ENCODE data around the gene EFCAB12. TPM values are rescaled to one million over a fixed set of nuclear protein-coding genes. Genes with fewer than 3 reads are reported as not detected.
A peak's percentile ranks its signal among the peaks of the same experiment; 100 is the strongest.
"Not testable (repeated sequence)": the region's sequence is repeated elsewhere in the genome, so short reads cannot be mapped to it uniquely, and the experiment has no call there.

EFCAB12 gene
- total and polyA plus RNA-seq, 3 experiments from 2014 or later, result 0.21 to 0.40 (median 0.39) TPM

GRCh38 chr3:129398803-129399144, 29.7 kb downstream of the EFCAB12 start:
- peak overlapping the region; percentile 94 for H3K27ac ChIP-seq (ENCODE audit: low read depth, low read length)
- DNase-seq, result peak in 1 of 5 donors; percentile 9

GRCh38 chr3:129393760-129394564, 34.5 kb downstream of the EFCAB12 start:
- H3K4me3 ChIP-seq (ENCODE audit: low read length); CTCF ChIA-PET; H3K9me3 ChIP-seq (ENCODE audit: low read length); H3K27me3 Mint-ChIP-seq; DNase-seq; H3K27ac ChIP-seq (ENCODE audit: low read depth, low read length); H3K9me3 Mint-ChIP-seq; H3K27me3 ChIP-seq (ENCODE audit: insufficient read depth, low read length, poor library complexity, severe bottlenecking); POLR2A ChIA-PET: not testable (repeated sequence)
- H3K36me3 ChIP-seq (ENCODE audit: insufficient read depth, low read length), result peaks cover 10% of the 10 kb centered on the region
- H3K4me1 ChIP-seq (ENCODE audit: insufficient read depth, low read length), result peaks cover 15% of the 10 kb centered on the region
- peaks cover 0 to 81% (median 12%) of the 10 kb centered on the region in 3 donors for H3K36me3 Mint-ChIP-seq
- H3K4me1 Mint-ChIP-seq, result peaks cover 29 to 43% (median 40%) of the 10 kb centered on the region in 3 donors
- peak overlapping the region in 3 of 8 donors; percentile 36 to 89 (median 51) for H3K27ac Mint-ChIP-seq
- H3K4me3 Mint-ChIP-seq, result peak overlapping the region in 2 of 7 donors; percentile 20 to 42

More at GRCh38 chr3:129398803-129399144, 29.7 kb downstream of the EFCAB12 start:
- H3K9me3 ChIP-seq (ENCODE audit: low read length), result no peaks in the 10 kb centered on the region
- no peaks in the 10 kb centered on the region for H3K27me3 Mint-ChIP-seq
- peaks cover 20% of the 10 kb centered on the region for H3K4me1 ChIP-seq (ENCODE audit: insufficient read depth, low read length)
- ChIA-PET POLR2A (no interaction called here), CTCF (interaction anchor here (1.6 to 1.7 kb wide), 2 partner anchors 15 to 207 kb away, joined by 4 to 11 read pairs; no protein-coding TSS in a partner anchor)
- H3K9me3 Mint-ChIP-seq, result no peaks in the 10 kb centered on the region
- peaks cover 0 to 47% (median 4%) of the 10 kb centered on the region in 3 donors for H3K36me3 Mint-ChIP-seq
- no peaks in the 10 kb centered on the region for H3K36me3 ChIP-seq (ENCODE audit: insufficient read depth, low read length)
- peak overlapping the region; percentile 93 to 99 (median 98) for H3K27ac Mint-ChIP-seq
- peak overlapping the region; percentile 95 for H3K4me3 ChIP-seq (ENCODE audit: low read length)
- no peaks in the 10 kb centered on the region for H3K27me3 ChIP-seq (ENCODE audit: insufficient read depth, low read length, poor library complexity, severe bottlenecking)
- peak overlapping the region; percentile 96 to 99 (median 96) for H3K4me3 Mint-ChIP-seq
- peaks cover 36 to 51% (median 49%) of the 10 kb centered on the region in 3 donors for H3K4me1 Mint-ChIP-seq

- no peak overlapping the region for H3K27ac ChIP-seq (ENCODE audit: low read depth, low read length)
- no peak for DNase-seq
- H3K4me3 ChIP-seq (ENCODE audit: low read length), result no peak overlapping the region
- CTCF ChIA-PET, result no interaction called here
- Mint-ChIP-seq H3K9me3 (no peaks in the 10 kb centered on the region), H3K4me3 (no peak overlapping the region), H3K27ac (peak overlapping the region in 1 of 8 donors; percentile 36), H3K4me1 (peaks cover 24 to 37% (median 34%) of the 10 kb centered on the region in 3 donors), H3K36me3 (peaks cover 0 to 82% (median 12%) of the 10 kb centered on the region in 3 donors), H3K27me3 (no peaks in the 10 kb centered on the region)
- peaks cover 10% of the 10 kb centered on the region for H3K36me3 ChIP-seq (ENCODE audit: insufficient read depth, low read length)
- POLR2A ChIA-PET, result no interaction called here
- no peaks in the 10 kb centered on the region for H3K27me3 ChIP-seq (ENCODE audit: insufficient read depth, low read length, poor library complexity, severe bottlenecking)
- peaks cover 9% of the 10 kb centered on the region for H3K4me1 ChIP-seq (ENCODE audit: insufficient read depth, low read length)
- no peaks in the 10 kb centered on the region for H3K9me3 ChIP-seq (ENCODE audit: low read length)
These were observed 35.2 kb downstream of the EFCAB12 start for GRCh38 chr3:129393271-129393670.

GRCh38 chr3:129392106-129392887, 36.1 kb downstream of the EFCAB12 start:
- H3K27ac Mint-ChIP-seq, result peak overlapping the region in 2 of 8 donors; percentile 26 to 59
- H3K4me3 Mint-ChIP-seq; H3K27ac ChIP-seq (ENCODE audit: low read depth, low read length); POLR2A ChIA-PET; CTCF ChIA-PET; H3K9me3 Mint-ChIP-seq; H3K9me3 ChIP-seq (ENCODE audit: low read length); DNase-seq; H3K4me1 ChIP-seq (ENCODE audit: insufficient read depth, low read length); H3K4me3 ChIP-seq (ENCODE audit: low read length); H3K27me3 ChIP-seq (ENCODE audit: insufficient read depth, low read length, poor library complexity, severe bottlenecking); H3K27me3 Mint-ChIP-seq: not testable (repeated sequence)
- H3K4me1 Mint-ChIP-seq, result peaks cover 15 to 28% (median 24%) of the 10 kb centered on the region in 3 donors
- peaks cover 4 to 87% (median 19%) of the 10 kb centered on the region in 3 donors for H3K36me3 Mint-ChIP-seq
- peaks cover 15% of the 10 kb centered on the region for H3K36me3 ChIP-seq (ENCODE audit: insufficient read depth, low read length)

GRCh38 chr3:129391583-129391982, 36.9 kb downstream of the EFCAB12 start:
- H3K27ac ChIP-seq (ENCODE audit: low read depth, low read length); H3K27me3 ChIP-seq (ENCODE audit: insufficient read depth, low read length, poor library complexity, severe bottlenecking); DNase-seq; CTCF ChIA-PET; H3K9me3 Mint-ChIP-seq; H3K4me1 ChIP-seq (ENCODE audit: insufficient read depth, low read length); H3K9me3 ChIP-seq (ENCODE audit: low read length); H3K4me3 ChIP-seq (ENCODE audit: low read length); POLR2A ChIA-PET; H3K27me3 Mint-ChIP-seq: not testable (repeated sequence)
- peak overlapping the region in 1 of 7 donors; percentile 37 for H3K4me3 Mint-ChIP-seq
- peak overlapping the region in 1 of 8 donors; percentile 54 for H3K27ac Mint-ChIP-seq
- peaks cover 17% of the 10 kb centered on the region for H3K36me3 ChIP-seq (ENCODE audit: insufficient read depth, low read length)
- peaks cover 10 to 87% (median 25%) of the 10 kb centered on the region in 3 donors for H3K36me3 Mint-ChIP-seq
- H3K4me1 Mint-ChIP-seq, result peaks cover 10 to 20% (median 17%) of the 10 kb centered on the region in 3 donors

DNA sequence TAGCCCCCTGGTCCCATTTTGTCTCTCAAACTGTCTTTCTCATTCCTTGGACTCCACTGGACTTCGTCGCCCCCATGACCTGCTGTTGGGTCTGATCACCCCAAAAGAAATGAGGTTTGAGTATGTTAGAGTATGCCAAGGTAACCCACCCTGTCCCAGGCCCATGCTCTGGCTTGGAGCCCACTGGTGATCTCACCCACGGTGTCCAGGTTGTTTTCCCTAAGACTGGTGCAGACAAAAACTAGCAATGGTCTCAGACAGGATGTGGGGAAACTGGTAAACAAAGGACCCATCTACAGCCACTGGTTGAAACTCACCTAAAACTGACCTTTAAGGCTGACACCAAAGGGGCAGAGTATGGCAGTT, 38.9 kb downstream of the EFCAB12 start:
- H3K9me3 Mint-ChIP-seq, result no peaks in the 10 kb centered on the region
- Histone ChIP-seq H3K4me1 (ENCODE audit: insufficient read depth, low read length) (no peaks in the 10 kb centered on the region), H3K9me3 (ENCODE audit: low read length) (no peaks in the 10 kb centered on the region), H3K36me3 (ENCODE audit: insufficient read depth, low read length) (peaks cover 17% of the 10 kb centered on the region), H3K27ac (ENCODE audit: low read depth, low read length) (no peak overlapping the region), H3K4me3 (ENCODE audit: low read length) (no peak overlapping the region), H3K27me3 (ENCODE audit: insufficient read depth, low read length, poor library complexity, severe bottlenecking) (no peaks in the 10 kb centered on the region)
- H3K27me3 Mint-ChIP-seq, result no peaks in the 10 kb centered on the region
- peaks cover 10 to 73% (median 23%) of the 10 kb centered on the region in 3 donors for H3K36me3 Mint-ChIP-seq
- peak overlapping the region in 2 of 8 donors; percentile 7 to 36 for H3K27ac Mint-ChIP-seq
- no peak for DNase-seq
- ChIA-PET CTCF (no interaction called here), POLR2A (no interaction called here)
- peaks cover under 1 to 2% (median under 1%) of the 10 kb centered on the region in 3 donors for H3K4me1 Mint-ChIP-seq
- H3K4me3 Mint-ChIP-seq, result no peak overlapping the region

GRCh38 chr3:129388791-129389571, 39.5 kb downstream of the EFCAB12 start:
- H3K4me3 ChIP-seq (ENCODE audit: low read length); POLR2A ChIA-PET; H3K4me1 ChIP-seq (ENCODE audit: insufficient read depth, low read length); H3K9me3 Mint-ChIP-seq; H3K9me3 ChIP-seq (ENCODE audit: low read length); H3K27me3 ChIP-seq (ENCODE audit: insufficient read depth, low read length, poor library complexity, severe bottlenecking); DNase-seq; H3K4me3 Mint-ChIP-seq; H3K4me1 Mint-ChIP-seq; H3K27ac ChIP-seq (ENCODE audit: low read depth, low read length); CTCF ChIA-PET; H3K27me3 Mint-ChIP-seq: not testable (repeated sequence)
- Mint-ChIP-seq H3K36me3 (peaks cover 10 to 69% (median 21%) of the 10 kb centered on the region in 3 donors), H3K27ac (peak overlapping the region in 2 of 8 donors; percentile 7 to 36)
- peaks cover 17% of the 10 kb centered on the region for H3K36me3 ChIP-seq (ENCODE audit: insufficient read depth, low read length)

Measured in CD8-positive, alpha-beta memory T cell (primary cell).